Subcutaneous abdominal adipose tissue (tissue), 5 donors: ENCODE measurements around the gene CASK.

Source experiments
- H3K27ac ChIP-seq: one replicate; pipeline ENCODE4 v1.7.0; 2013; ENCODE audit warnings: low read depth, mild to moderate bottlenecking, inconsistent platforms, low read length, moderate library complexity
- H3K27me3 ChIP-seq, 5 donors: one replicate each; pipeline ENCODE4 v1.7.0; 2013; ENCODE audit warnings: low read length in 5 of 5, inconsistent platforms in 1 of 5; ENCODE audit not compliant: control insufficient read depth in 5 of 5, insufficient read depth in 4 of 5
- H3K36me3 ChIP-seq, 5 donors: one replicate each; pipeline ENCODE4 v1.7.0; 2013; ENCODE audit warnings: low read length in 5 of 5; ENCODE audit not compliant: control insufficient read depth in 5 of 5, insufficient read depth in 5 of 5
- H3K4me1 ChIP-seq, 5 donors: one replicate each; pipeline ENCODE4 v1.7.0; 2013; ENCODE audit warnings: low read length in 5 of 5, mild to moderate bottlenecking in 3 of 5, moderate library complexity in 1 of 5; ENCODE audit not compliant: control insufficient read depth in 5 of 5, insufficient read depth in 5 of 5
- H3K4me3 ChIP-seq, 5 donors: one replicate each; pipeline ENCODE4 v1.7.0; 2013; ENCODE audit warnings: low read length in 5 of 5, low read depth in 1 of 5
- H3K9ac ChIP-seq, 5 donors: one replicate each; pipeline ENCODE4 v1.7.0; 2013; ENCODE audit warnings: low read length in 5 of 5, mild to moderate bottlenecking in 4 of 5, moderate library complexity in 3 of 5
- H3K9me3 ChIP-seq, 5 donors: one replicate each; pipeline ENCODE4 v1.7.0; 2013; ENCODE audit warnings: low read length in 5 of 5; ENCODE audit not compliant: control insufficient read depth in 5 of 5
- donor health status: healthy.
- donor health status: healthy.
- donor health status: healthy.
- donor health status: healthy.
- donor health status: healthy.

The CASK gene

GRCh38 chrX:41761702-41762101 is 161.7 kb downstream of the CASK start:
- H3K4me1 ChIP-seq, result no peaks in the 10 kb centered on the region
- H3K36me3 ChIP-seq, result no peaks in the 10 kb centered on the region
- H3K27me3 ChIP-seq, result peaks cover 0 to 5% (median 0%) of the 10 kb centered on the region in 5 donors
- H3K4me3 ChIP-seq, result no peak overlapping the region
- no peaks in the 10 kb centered on the region for H3K9me3 ChIP-seq
- no peak overlapping the region for H3K27ac ChIP-seq
- H3K9ac ChIP-seq, result no peak overlapping the region

- Histone ChIP-seq H3K27me3 (peaks cover 0 to 5% (median 0%) of the 10 kb centered on the region in 5 donors), H3K27ac (no peak overlapping the region), H3K4me3 (no peak overlapping the region), H3K9me3 (no peaks in the 10 kb centered on the region), H3K9ac (no peak overlapping the region), H3K4me1 (no peaks in the 10 kb centered on the region), H3K36me3 (no peaks in the 10 kb centered on the region)
Observed at GRCh38 chrX:41761169-41761568, 162.2 kb downstream of the CASK start.

- H3K4me1 ChIP-seq, result no peaks in the 10 kb centered on the region
- H3K9ac ChIP-seq, result no peak overlapping the region
- no peaks in the 10 kb centered on the region for H3K9me3 ChIP-seq
- peaks cover 0 to 5% (median 0%) of the 10 kb centered on the region in 5 donors for H3K27me3 ChIP-seq
- no peaks in the 10 kb centered on the region for H3K36me3 ChIP-seq
- H3K27ac ChIP-seq, result no peak overlapping the region
- H3K4me3 ChIP-seq, result no peak overlapping the region
Observed at GRCh38 chrX:41759817-41760216, 163.5 kb downstream of the CASK start.

- H3K4me3 ChIP-seq, result no peak overlapping the region
- H3K27me3 ChIP-seq, result peaks cover 0 to 5% (median 0%) of the 10 kb centered on the region in 5 donors
- no peak overlapping the region for H3K27ac ChIP-seq
- H3K9me3 ChIP-seq, result no peaks in the 10 kb centered on the region
- H3K9ac ChIP-seq, result no peak overlapping the region
- H3K4me1 ChIP-seq, result no peaks in the 10 kb centered on the region
- H3K36me3 ChIP-seq, result no peaks in the 10 kb centered on the region
Observed at GRCh38 chrX:41758401-41758800, 165.0 kb downstream of the CASK start.

GRCh38 chrX:41750716-41751115 is 172.6 kb downstream of the CASK start:
- H3K27ac ChIP-seq, result no peak overlapping the region
- H3K27me3 ChIP-seq, result no peaks in the 10 kb centered on the region
- H3K9ac ChIP-seq, result no peak overlapping the region
- no peak overlapping the region for H3K4me3 ChIP-seq
- no peaks in the 10 kb centered on the region for H3K4me1 ChIP-seq
- H3K36me3 ChIP-seq, result no peaks in the 10 kb centered on the region
- H3K9me3 ChIP-seq, result no peaks in the 10 kb centered on the region

GRCh38 chrX:41739871-41740270 is 183.5 kb downstream of the CASK start:
- Histone ChIP-seq H3K4me1 (no peaks in the 10 kb centered on the region), H3K36me3 (peaks cover 0 to 4% (median 0%) of the 10 kb centered on the region in 5 donors), H3K27me3 (peaks cover 0 to 8% (median 2%) of the 10 kb centered on the region in 5 donors), H3K9ac (no peak overlapping the region), H3K9me3 (no peaks in the 10 kb centered on the region), H3K4me3 (no peak overlapping the region), H3K27ac (no peak overlapping the region)

- Histone ChIP-seq H3K36me3 (no peaks in the 10 kb centered on the region), H3K4me1 (peaks cover 0 to 10% (median 4%) of the 10 kb centered on the region in 5 donors), H3K27me3 (peaks cover 0 to 8% (median 0%) of the 10 kb centered on the region in 5 donors), H3K9me3 (no peaks in the 10 kb centered on the region), H3K9ac (no peak overlapping the region), H3K4me3 (no peak overlapping the region), H3K27ac (no peak overlapping the region)
Observed at GRCh38 chrX:41737065-41737464, 186.3 kb downstream of the CASK start.

- Histone ChIP-seq H3K27ac (no peak overlapping the region), H3K9ac (no peak overlapping the region), H3K27me3 (peaks cover 0 to 8% (median 0%) of the 10 kb centered on the region in 5 donors), H3K4me1 (peaks cover 0 to 10% (median 4%) of the 10 kb centered on the region in 5 donors), H3K9me3 (no peaks in the 10 kb centered on the region), H3K4me3 (no peak overlapping the region), H3K36me3 (no peaks in the 10 kb centered on the region)
Observed at GRCh38 chrX:41734530-41734929, 188.8 kb downstream of the CASK start.

GRCh38 chrX:41733939-41734338 is 189.4 kb downstream of the CASK start:
- H3K4me1 ChIP-seq, result peaks cover 0 to 10% (median 4%) of the 10 kb centered on the region in 5 donors
- H3K9me3 ChIP-seq, result no peaks in the 10 kb centered on the region
- peak overlapping the region in 1 of 5 donors; percentile 48 for H3K9ac ChIP-seq
- H3K27me3 ChIP-seq, result peaks cover 0 to 8% (median 0%) of the 10 kb centered on the region in 5 donors
- H3K27ac ChIP-seq, result no peak overlapping the region
- H3K4me3 ChIP-seq, result no peak overlapping the region
- no peaks in the 10 kb centered on the region for H3K36me3 ChIP-seq

- no peak overlapping the region for H3K9ac ChIP-seq
- H3K4me3 ChIP-seq, result no peak overlapping the region
- no peaks in the 10 kb centered on the region for H3K9me3 ChIP-seq
- peaks cover 0 to 8% (median 0%) of the 10 kb centered on the region in 5 donors for H3K27me3 ChIP-seq
- H3K27ac ChIP-seq, result no peak overlapping the region
- H3K4me1 ChIP-seq, result peaks cover 0 to 10% (median 4%) of the 10 kb centered on the region in 5 donors
- no peaks in the 10 kb centered on the region for H3K36me3 ChIP-seq
Observed at GRCh38 chrX:41732260-41732659, 191.1 kb downstream of the CASK start.

GRCh38 chrX:41730081-41730480 is 193.3 kb downstream of the CASK start:
- Histone ChIP-seq H3K9ac (no peak overlapping the region), H3K27me3 (peaks cover 0 to 3% (median 0%) of the 10 kb centered on the region in 5 donors), H3K9me3 (no peaks in the 10 kb centered on the region), H3K4me1 (peaks cover 0 to 10% (median 4%) of the 10 kb centered on the region in 5 donors), H3K27ac (no peak overlapping the region), H3K4me3 (no peak overlapping the region), H3K36me3 (no peaks in the 10 kb centered on the region)
